ENCODE measurements around the gene STK32B. TPM values are rescaled to one million over a fixed set of nuclear protein-coding genes. Genes with fewer than 3 reads are reported as not detected.
"Not testable (repeated sequence)": the region's sequence is repeated elsewhere in the genome, so short reads cannot be mapped to it uniquely, and the experiment has no call there.

Gene STK32B
- polyA plus RNA-seq, 1 of the 3 experiments (the other 2 are of a cell fraction): 0.20 TPM

DNA sequence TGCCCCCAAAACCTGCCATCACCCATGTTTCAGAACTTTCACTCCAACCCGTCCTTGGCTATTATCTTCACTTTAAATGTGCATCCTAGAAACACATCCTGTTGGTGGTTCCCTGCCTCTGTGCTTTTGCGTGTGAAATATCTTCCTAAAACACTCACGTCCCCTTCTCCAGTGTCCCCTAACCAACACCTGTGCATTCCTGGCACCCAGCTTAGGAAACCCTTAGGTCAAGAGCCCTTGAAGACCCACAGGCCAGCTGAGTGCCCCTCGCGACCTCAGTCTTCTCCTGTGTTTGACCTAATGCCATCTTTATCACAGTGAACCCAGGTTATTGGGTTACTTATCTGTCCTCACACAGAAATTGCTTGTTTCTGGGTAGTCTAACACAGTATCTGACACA, 117.6 kb downstream of the STK32B start:
- 23% methylated on average over 5 of the region's 5 CpGs for WGBS (ENCODE audit: low lambda C conversion rate)
- CTCF ChIA-PET: interaction anchor here (0.6 kb wide), 1 partner anchor 655 kb away, joined by 3 read pairs; no protein-coding TSS in a partner anchor

GRCh38 chr4:5175836-5176235, 124.6 kb downstream of the STK32B start:
- H3K9me3 ChIP-seq; H3K79me2 ChIP-seq (ENCODE audit: insufficient read depth); H3K4me2 ChIP-seq; H3F3A ChIP-seq (replicated peaks; ENCODE audit: insufficient read depth); H4K20me1 ChIP-seq (ENCODE audit: insufficient read depth); H3K36me3 ChIP-seq (replicated peaks in 1 of 2; ENCODE audit: control insufficient read depth in 1 of 2, insufficient read depth in 2 of 2, low read length in 1 of 2); H3K9ac ChIP-seq; POLR2A ChIA-PET; H3K9me2 ChIP-seq; DNase-seq; H2AFZ ChIP-seq (ENCODE audit: low read depth); H3K27me3 ChIP-seq (ENCODE audit: insufficient read depth); H3K4me1 ChIP-seq (ENCODE audit: control insufficient read depth in 1 of 2, insufficient read depth in 2 of 2, low read depth in 1 of 2, low read length in 1 of 2); CTCF ChIA-PET; H3K27ac ChIP-seq (ENCODE audit: low read depth in 2 of 2, low read length in 1 of 2); H3K4me3 ChIP-seq (ENCODE audit: low read depth in 2 of 2, low read length in 1 of 2): not testable (repeated sequence)
- 39% methylated on average over 8 of the region's 11 CpGs for WGBS (ENCODE audit: low lambda C conversion rate)

More for the DNA sequence above, 117.6 kb downstream of the STK32B start:
- H3K4me2 ChIP-seq: no peak overlapping the region
- no peaks in the 10 kb centered on the region for H3K9me3 ChIP-seq
- POLR2A ChIA-PET: no interaction called here
- H3K9ac ChIP-seq: no peak overlapping the region
- TF ChIP-seq TCF12 (IDR thresholded peaks at IDR 0.05): no peak
- TF ChIP-seq GATA2 (CRISPR knock-in tag; IDR thresholded peaks at IDR 0.05): no peak
- no peak for TF ChIP-seq GABPA (IDR thresholded peaks at IDR 0.05; ENCODE audit: low read depth)
- no peak for TF ChIP-seq RXRA (IDR thresholded peaks at IDR 0.05; ENCODE audit: borderline replicate concordance, low read depth)
- no peak for TF ChIP-seq TAF1 (IDR thresholded peaks at IDR 0.05; ENCODE audit: borderline replicate concordance, low read depth, low read length)
- TF ChIP-seq, protein P1, sequence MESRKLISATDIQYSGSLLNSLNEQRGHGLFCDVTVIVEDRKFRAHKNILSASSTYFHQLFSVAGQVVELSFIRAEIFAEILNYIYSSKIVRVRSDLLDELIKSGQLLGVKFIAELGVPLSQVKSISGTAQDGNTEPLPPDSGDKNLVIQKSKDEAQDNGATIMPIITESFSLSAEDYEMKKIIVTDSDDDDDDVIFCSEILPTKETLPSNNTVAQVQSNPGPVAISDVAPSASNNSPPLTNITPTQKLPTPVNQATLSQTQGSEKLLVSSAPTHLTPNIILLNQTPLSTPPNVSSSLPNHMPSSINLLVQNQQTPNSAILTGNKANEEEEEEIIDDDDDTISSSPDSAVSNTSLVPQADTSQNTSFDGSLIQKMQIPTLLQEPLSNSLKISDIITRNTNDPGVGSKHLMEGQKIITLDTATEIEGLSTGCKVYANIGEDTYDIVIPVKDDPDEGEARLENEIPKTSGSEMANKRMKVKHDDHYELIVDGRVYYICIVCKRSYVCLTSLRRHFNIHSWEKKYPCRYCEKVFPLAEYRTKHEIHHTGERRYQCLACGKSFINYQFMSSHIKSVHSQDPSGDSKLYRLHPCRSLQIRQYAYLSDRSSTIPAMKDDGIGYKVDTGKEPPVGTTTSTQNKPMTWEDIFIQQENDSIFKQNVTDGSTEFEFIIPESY (IDR thresholded peaks at IDR 0.05; ENCODE audit: borderline replicate concordance, low read depth): no peak
- TF ChIP-seq, protein P2, sequence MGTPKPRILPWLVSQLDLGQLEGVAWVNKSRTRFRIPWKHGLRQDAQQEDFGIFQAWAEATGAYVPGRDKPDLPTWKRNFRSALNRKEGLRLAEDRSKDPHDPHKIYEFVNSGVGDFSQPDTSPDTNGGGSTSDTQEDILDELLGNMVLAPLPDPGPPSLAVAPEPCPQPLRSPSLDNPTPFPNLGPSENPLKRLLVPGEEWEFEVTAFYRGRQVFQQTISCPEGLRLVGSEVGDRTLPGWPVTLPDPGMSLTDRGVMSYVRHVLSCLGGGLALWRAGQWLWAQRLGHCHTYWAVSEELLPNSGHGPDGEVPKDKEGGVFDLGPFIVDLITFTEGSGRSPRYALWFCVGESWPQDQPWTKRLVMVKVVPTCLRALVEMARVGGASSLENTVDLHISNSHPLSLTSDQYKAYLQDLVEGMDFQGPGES (IDR thresholded peaks at IDR 0.05; ENCODE audit: low read depth, low read length): no peak
- peaks cover 0 to 14% of the 10 kb centered on the region in 2 experiments; a peak in 1 of 4 replicates for H3K4me1 ChIP-seq (ENCODE audit: control insufficient read depth in 1 of 2, insufficient read depth in 2 of 2, low read depth in 1 of 2, low read length in 1 of 2)
- H3K27ac ChIP-seq (ENCODE audit: low read depth in 2 of 2, low read length in 1 of 2): no peak overlapping the region
- no peak for DNase-seq
- no peaks in the 10 kb centered on the region for H3K79me2 ChIP-seq (ENCODE audit: insufficient read depth)
- H3K36me3 ChIP-seq (replicated peaks in 1 of 2; ENCODE audit: control insufficient read depth in 1 of 2, insufficient read depth in 2 of 2, low read length in 1 of 2): no peaks in the 10 kb centered on the region
- H3K9me2 ChIP-seq: no peaks in the 10 kb centered on the region
- H3K27me3 ChIP-seq (ENCODE audit: insufficient read depth): peaks cover 5% of the 10 kb centered on the region; the same call in 1 of the 2 replicates
- no peaks in the 10 kb centered on the region for H4K20me1 ChIP-seq (ENCODE audit: insufficient read depth)
- no peaks in the 10 kb centered on the region for H3F3A ChIP-seq (replicated peaks; ENCODE audit: insufficient read depth)
- H2AFZ ChIP-seq (ENCODE audit: low read depth): no peak overlapping the region
- no peak overlapping the region for H3K4me3 ChIP-seq (ENCODE audit: low read depth in 2 of 2, low read length in 1 of 2)

- 19% methylated on average over 6 of the region's 6 CpGs for WGBS (ENCODE audit: low lambda C conversion rate)
- POLR2A ChIA-PET: no interaction called here
- TF ChIP-seq SMC3 (IDR thresholded peaks at IDR 0.05; ENCODE audit: low read depth, low read length) (no peak), CTCF (IDR thresholded peaks at IDR 0.05) (no peak), MAX (IDR thresholded peaks at IDR 0.05; ENCODE audit: low read depth) (no peak), FOXJ3 (CRISPR knock-in tag; IDR thresholded peaks at IDR 0.05) (no peak), POLR2AphosphoS5 (IDR thresholded peaks at IDR 0.05; ENCODE audit: low read depth, low read length) (no peak), RAD21 (IDR thresholded peaks at IDR 0.05; ENCODE audit: low read length) (no peak), NRF1 (IDR thresholded peaks at IDR 0.05; ENCODE audit: low read depth, low read length) (no peak), MEF2A (IDR thresholded peaks at IDR 0.05; ENCODE audit: borderline replicate concordance, low read depth) (no peak), RXRA (IDR thresholded peaks at IDR 0.05; ENCODE audit: borderline replicate concordance, low read depth) (no peak)
- TF ChIP-seq, protein P3, sequence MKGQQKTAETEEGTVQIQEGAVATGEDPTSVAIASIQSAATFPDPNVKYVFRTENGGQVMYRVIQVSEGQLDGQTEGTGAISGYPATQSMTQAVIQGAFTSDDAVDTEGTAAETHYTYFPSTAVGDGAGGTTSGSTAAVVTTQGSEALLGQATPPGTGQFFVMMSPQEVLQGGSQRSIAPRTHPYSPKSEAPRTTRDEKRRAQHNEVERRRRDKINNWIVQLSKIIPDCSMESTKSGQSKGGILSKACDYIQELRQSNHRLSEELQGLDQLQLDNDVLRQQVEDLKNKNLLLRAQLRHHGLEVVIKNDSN (IDR thresholded peaks at IDR 0.05; ENCODE audit: borderline replicate concordance, low read depth): no peak
These were observed 133.3 kb downstream of the STK32B start for GRCh38 chr4:5184606-5185005.

More at GRCh38 chr4:5184606-5185005, 133.3 kb downstream of the STK32B start:
- Histone ChIP-seq H3F3A (replicated peaks; ENCODE audit: insufficient read depth) (no peaks in the 10 kb centered on the region), H3K27me3 (ENCODE audit: insufficient read depth) (peaks cover 4% of the 10 kb centered on the region; the same call in 1 of the 2 replicates), H3K36me3 (replicated peaks in 1 of 2; ENCODE audit: control insufficient read depth in 1 of 2, insufficient read depth in 2 of 2, low read length in 1 of 2) (no peaks in the 10 kb centered on the region), H3K9me3 (no peaks in the 10 kb centered on the region), H4K20me1 (ENCODE audit: insufficient read depth) (no peaks in the 10 kb centered on the region), H3K9me2 (no peaks in the 10 kb centered on the region), H3K9ac (no peak overlapping the region), H3K27ac (ENCODE audit: low read depth in 2 of 2, low read length in 1 of 2) (no peak overlapping the region), H3K4me2 (peak overlapping the region; percentile 13; the same call in 1 of the 2 replicates), H3K79me2 (ENCODE audit: insufficient read depth) (no peaks in the 10 kb centered on the region), H3K4me1 (ENCODE audit: control insufficient read depth in 1 of 2, insufficient read depth in 2 of 2, low read depth in 1 of 2, low read length in 1 of 2) (no peaks in the 10 kb centered on the region), H3K4me3 (ENCODE audit: low read depth in 2 of 2, low read length in 1 of 2) (no peak overlapping the region), H2AFZ (ENCODE audit: low read depth) (no peak overlapping the region)
- CTCF ChIA-PET: no interaction called here
- DNase-seq: no peak

Data from SK-N-SH (cell line).